ENCODE results near the gene CFAP45.

The CFAP45 gene

GRCh38 chr1:159936273-159936904 is 36.4 kb upstream of the CFAP45 start:
- peak; percentile 43 to 69 for DNase-seq

- no peak for DNase-seq
These were observed 35.8 kb upstream of the CFAP45 start for GRCh38 chr1:159935719-159936272.

GRCh38 chr1:159935305-159935704 is 35.3 kb upstream of the CFAP45 start:
- no peak for DNase-seq

- no peak for DNase-seq
These were observed 34.4 kb upstream of the CFAP45 start for GRCh38 chr1:159934136-159935039.

GRCh38 chr1:159933347-159933746 is 33.4 kb upstream of the CFAP45 start:
- no peak for DNase-seq

- DNase-seq = no peak
These were observed 32.6 kb upstream of the CFAP45 start for GRCh38 chr1:159932296-159933285.

- no peak for DNase-seq
These were observed 31.8 kb upstream of the CFAP45 start for GRCh38 chr1:159931795-159932173.

- DNase-seq = no peak
These were observed 31.3 kb upstream of the CFAP45 start for GRCh38 chr1:159931101-159931794.

GRCh38 chr1:159930634-159931033 is 30.7 kb upstream of the CFAP45 start:
- DNase-seq = no peak

GRCh38 chr1:159930216-159930615 is 30.3 kb upstream of the CFAP45 start:
- no peak for DNase-seq

GRCh38 chr1:159929155-159930051 is 29.4 kb upstream of the CFAP45 start:
- no peak for DNase-seq

GRCh38 chr1:159928491-159929050 is 28.6 kb upstream of the CFAP45 start:
- DNase-seq = no peak

- no peak for DNase-seq
These were observed 28.0 kb upstream of the CFAP45 start for GRCh38 chr1:159927849-159928431.

- DNase-seq = no peak
These were observed 27.4 kb upstream of the CFAP45 start for GRCh38 chr1:159927211-159927848.

- DNase-seq = no peak
These were observed 25.7 kb upstream of the CFAP45 start for GRCh38 chr1:159925719-159926078.

GRCh38 chr1:159924791-159925718 is 25.1 kb upstream of the CFAP45 start, which contains the start of gene TAGLN2:
TAGLN2 (minus strand) TSS chr1:159925507; CDS start chr1:159920509, 4,998 bp downstream.
- peak; percentile 69 to 91 for DNase-seq

- peak in 1 of 2 experiments; percentile 69 for DNase-seq
These were observed 24.2 kb upstream of the CFAP45 start for GRCh38 chr1:159924025-159924790.
